GM20431 (cell line): ENCODE measurements around the gene TSLP.

ENCODE experiments used
- in situ Hi-C: fragments of 300-500 bp; cut with MseI, MboI; formaldehyde crosslinking; loops from one replicate; pipeline ENCODE4 v1.15.0; 2020; ENCODE audit warnings: low sequenced_read_pairs; ENCODE audit not compliant: unreplicated experiment

Gene TSLP

GRCh38 chr5:111092062-111092853 lies 20.7 kb downstream of the TSLP start, which contains the start of gene WDR36:
TSS of gene WDR36 (plus strand) at chr5:111092348. CDS start at chr5:111092457, 109 bp downstream.
- in situ Hi-C loops: no loop called here

GRCh38 chr5:111095982-111096381 lies 24.5 kb downstream of the TSLP start:
- in situ Hi-C loops: no loop called here

- in situ Hi-C loops: no loop called here
Measured at GRCh38 chr5:111099058-111099778, 27.7 kb downstream of the TSLP start.

GRCh38 chr5:111106320-111106948 lies 34.9 kb downstream of the TSLP start:
- in situ Hi-C loops: no loop called here

GRCh38 chr5:111107371-111107770 lies 35.9 kb downstream of the TSLP start:
- in situ Hi-C loops: no loop called here

- in situ Hi-C loops: no loop called here
Measured at GRCh38 chr5:111111956-111112355, 40.4 kb downstream of the TSLP start.

GRCh38 chr5:111113678-111114077 lies 42.2 kb downstream of the TSLP start:
- in situ Hi-C loops: no loop called here

- in situ Hi-C loops: no loop called here
Measured at GRCh38 chr5:111115229-111115628, 43.7 kb downstream of the TSLP start.

GRCh38 chr5:111116550-111116949 lies 45.0 kb downstream of the TSLP start:
- in situ Hi-C loops: no loop called here

- in situ Hi-C loops: no loop called here
Measured at GRCh38 chr5:111117136-111117535, 45.6 kb downstream of the TSLP start.

- in situ Hi-C loops: no loop called here
Measured at GRCh38 chr5:111119221-111119620, 47.7 kb downstream of the TSLP start.

GRCh38 chr5:111119856-111120255 lies 48.3 kb downstream of the TSLP start:
- in situ Hi-C loops: no loop called here

GRCh38 chr5:111120911-111121310 lies 49.4 kb downstream of the TSLP start:
- in situ Hi-C loops: no loop called here

- in situ Hi-C loops: no loop called here
Measured at GRCh38 chr5:111121926-111122325, 50.4 kb downstream of the TSLP start.

GRCh38 chr5:111122398-111122797 lies 50.9 kb downstream of the TSLP start:
- in situ Hi-C loops: no loop called here

GRCh38 chr5:111124793-111125192 lies 53.3 kb downstream of the TSLP start:
- in situ Hi-C loops: no loop called here

GRCh38 chr5:111126896-111127295 lies 55.4 kb downstream of the TSLP start:
- in situ Hi-C loops: no loop called here
